GM18502 (cell line): Measurements from ENCODE around the gene STPG2.

Experiments
- ATAC-seq: cut with Tn5 transposase; IDR thresholded peaks from one replicate; pipeline ENCODE4 v1.9.1; 2021; ENCODE audit warnings: mild to moderate bottlenecking; ENCODE audit not compliant: unreplicated experiment, poor library complexity

The STPG2 gene

DNA sequence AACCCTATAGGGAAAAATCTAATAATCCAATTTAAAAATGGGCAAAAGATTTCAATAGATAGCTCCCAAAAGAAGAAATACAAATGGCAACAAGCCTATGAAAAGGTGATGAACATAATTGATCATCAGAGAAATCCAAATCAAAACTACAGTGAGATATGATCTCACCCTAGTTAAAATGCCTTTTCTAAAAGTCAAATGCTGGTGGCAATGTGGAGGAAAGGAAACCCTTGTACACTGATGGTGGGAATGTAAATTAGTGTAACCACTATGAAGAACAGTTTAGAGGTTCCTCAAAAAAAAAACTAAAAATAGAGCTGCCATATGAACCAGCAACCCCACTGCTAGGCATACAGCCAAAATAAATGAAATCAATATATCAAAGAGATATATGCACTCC lies 44.5 kb downstream of the STPG2 start:
- no peak for ATAC-seq

DNA sequence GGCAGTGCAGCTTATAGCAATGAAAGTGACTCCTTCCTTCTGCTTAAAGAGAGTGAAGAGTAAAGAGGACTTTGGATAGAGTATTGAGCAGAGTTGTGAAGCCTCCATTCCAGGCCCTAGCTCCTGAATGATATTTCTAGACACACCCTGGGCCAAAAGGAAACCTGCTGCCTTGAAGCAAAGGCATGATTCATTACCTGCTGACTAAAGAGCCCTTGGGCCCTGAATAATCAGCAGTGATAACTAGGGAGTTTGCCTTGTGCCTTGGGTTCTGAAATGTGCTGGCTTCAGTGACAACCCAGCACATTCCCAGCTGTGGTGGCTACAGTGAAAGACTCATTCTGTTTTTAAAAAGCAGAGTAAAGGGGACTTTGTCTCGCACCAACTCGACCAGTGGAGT lies 49.2 kb downstream of the STPG2 start:
- no peak for ATAC-seq

GRCh38 chr4:98093662-98094061 lies 49.6 kb downstream of the STPG2 start:
- no peak for ATAC-seq

DNA sequence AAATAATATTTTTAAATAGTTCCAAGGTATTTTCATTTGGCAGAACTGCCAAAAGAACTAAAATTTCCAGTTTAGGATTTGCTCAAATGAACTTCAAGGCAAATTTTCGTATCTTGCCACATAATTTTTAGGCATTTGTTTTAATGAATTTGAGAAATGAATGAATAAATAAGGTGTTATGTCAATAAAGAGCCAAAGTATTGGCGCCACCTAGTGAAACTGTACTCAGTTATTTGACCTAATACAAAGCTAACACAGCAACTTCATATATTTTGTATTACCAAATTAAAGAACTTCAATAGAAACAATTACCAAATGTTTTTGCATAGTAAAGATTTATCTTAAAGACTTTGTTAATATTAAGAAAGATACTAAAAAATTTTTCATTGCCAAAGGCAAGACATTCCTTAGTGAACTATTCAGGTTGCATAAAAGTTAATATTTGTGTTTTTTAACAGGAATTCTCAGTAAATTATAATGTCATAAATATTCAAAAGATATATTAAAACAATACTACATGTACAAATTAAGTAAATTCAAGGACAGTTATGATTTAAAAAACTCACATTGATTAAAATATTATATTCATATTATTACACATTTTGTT lies 50.3 kb downstream of the STPG2 start:
- no peak for ATAC-seq

DNA sequence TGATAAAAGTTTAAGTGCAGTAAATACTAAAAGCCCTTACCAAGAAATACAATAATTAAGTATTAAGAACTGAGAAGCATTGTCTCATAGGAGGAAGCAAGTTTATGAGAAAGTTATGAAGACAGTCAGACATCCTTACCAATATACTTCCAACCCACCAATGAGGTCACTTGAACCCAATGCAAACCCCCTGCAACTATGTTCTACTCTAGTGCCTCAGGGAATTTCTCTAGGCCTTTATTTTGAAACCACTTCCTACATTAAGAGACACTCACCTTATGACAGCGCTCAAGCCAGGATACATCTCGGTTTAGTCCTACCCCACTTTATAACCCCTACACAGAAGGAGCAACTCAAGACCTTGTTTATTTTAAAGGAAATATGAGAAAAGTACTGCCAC lies 61.3 kb downstream of the STPG2 start:
- ATAC-seq: no peak

GRCh38 chr4:98068495-98068894 lies 74.8 kb downstream of the STPG2 start:
- ATAC-seq: no peak

GRCh38 chr4:98055800-98056501 lies 87.3 kb downstream of the STPG2 start:
- no peak for ATAC-seq

- ATAC-seq: no peak
Observed at GRCh38 chr4:98046665-98047064, 96.6 kb downstream of the STPG2 start.

DNA sequence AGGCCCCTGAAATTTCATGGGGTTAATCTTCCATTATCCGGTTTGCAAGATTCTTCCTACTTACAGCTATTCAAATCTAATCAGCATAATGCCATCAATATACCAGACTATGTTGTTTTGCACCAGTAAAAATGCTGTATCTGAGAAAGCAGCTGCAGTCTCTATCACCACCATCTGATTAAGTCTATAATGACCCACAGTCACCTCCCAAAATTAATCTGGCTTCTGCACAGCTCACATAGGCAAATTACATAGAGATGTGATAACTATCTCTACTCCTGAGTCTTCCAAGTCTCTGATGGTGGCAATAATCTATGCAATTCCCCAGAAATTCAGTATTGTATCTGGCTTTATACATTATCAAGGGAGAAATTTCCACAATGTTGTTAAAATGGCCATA lies 113.2 kb downstream of the STPG2 start:
- no peak for ATAC-seq

GRCh38 chr4:98027827-98028226 lies 115.4 kb downstream of the STPG2 start:
- ATAC-seq: no peak

DNA sequence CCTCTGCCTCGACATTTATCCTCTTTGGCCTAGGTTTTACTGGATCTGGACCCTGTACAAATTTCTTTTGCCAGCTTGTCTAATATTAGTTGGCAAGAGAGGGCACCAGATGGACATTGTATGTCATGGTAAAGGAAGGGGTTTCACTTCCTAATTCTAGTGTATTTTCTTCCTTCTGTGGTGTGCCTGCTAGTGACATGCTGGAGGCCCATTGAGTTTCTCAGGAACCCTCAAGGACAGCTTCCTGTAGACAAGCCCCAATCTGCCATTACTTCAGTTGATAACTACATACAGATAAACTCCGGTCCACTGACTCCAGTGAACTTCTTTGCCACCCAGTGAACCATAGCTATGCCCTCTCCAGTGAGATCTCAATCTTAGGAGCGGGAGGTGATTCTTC lies 116.9 kb downstream of the STPG2 start:
- no peak for ATAC-seq

DNA sequence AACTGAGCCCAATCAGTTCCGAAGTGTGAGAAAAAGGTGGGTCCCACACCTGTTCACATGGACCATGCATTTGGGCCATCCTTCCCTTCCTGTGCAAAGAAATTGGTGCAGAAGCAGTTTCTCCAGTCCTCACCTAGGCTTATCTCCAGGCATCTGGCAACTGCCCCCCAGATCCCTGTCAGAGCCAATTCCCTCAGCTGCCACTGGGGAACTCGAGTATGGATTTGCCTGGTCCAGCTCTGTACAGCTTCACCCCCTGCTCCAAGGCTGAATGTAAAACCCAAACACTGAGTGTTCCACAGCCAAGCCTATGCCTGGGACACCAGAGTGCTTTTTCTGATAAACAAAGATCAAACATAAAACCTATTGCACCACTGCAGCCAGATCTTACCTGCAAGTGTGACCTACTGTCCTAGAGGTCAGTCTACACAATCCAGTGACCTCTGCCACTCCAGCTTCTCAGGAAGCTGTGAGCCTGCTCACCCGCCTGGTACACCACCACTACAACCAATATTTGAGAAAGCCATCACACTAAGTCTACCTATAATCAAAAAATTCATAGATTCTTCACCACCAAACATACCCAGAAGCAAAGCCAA lies 136.4 kb downstream of the STPG2 start:
- no peak for ATAC-seq

DNA sequence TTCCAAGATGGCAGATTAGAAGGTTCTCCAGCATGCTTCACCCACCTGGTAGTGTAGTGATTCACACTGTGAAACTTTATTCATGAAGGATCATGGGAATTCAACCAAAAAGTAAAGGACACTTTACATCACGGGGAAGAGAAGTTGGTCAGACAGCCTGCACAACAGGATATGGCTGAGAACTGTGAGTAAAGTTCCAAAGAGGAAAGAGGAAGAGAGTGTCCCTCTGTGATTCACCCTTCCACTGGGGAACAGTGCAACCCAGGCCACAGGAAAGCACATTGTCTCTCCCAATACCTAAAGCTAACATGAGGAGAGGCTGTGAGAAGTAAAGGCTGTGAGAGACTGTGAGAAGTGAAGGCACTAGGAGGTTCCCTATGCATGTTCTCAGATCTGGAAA lies 137.2 kb downstream of the STPG2 start:
- no peak for ATAC-seq

- no peak for ATAC-seq
Observed at GRCh38 chr4:98000940-98001339, 142.3 kb downstream of the STPG2 start.

DNA sequence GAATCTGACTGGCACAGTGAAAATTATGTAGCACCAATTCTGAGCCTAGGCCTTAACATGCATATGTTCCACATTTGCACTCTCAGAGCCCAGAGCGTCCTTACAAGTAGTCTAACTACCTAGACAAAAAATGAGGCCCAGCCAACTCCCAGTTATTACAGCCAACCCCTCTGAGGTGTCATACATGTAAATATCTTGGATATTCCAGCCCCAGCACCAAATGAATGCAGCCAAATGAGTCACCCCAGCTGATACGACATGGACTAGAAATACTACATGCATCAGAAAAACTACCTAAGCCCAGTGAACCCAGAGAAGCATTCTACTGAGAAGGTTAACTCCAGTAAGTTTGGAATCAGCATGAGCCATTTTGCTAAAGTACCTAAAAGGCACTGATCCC lies 145.1 kb downstream of the STPG2 start:
- ATAC-seq: no peak

- no peak for ATAC-seq
Observed at GRCh38 chr4:97994765-97995465, 148.4 kb downstream of the STPG2 start.

GRCh38 chr4:97990409-97990808 lies 152.9 kb downstream of the STPG2 start:
- no peak for ATAC-seq

DNA sequence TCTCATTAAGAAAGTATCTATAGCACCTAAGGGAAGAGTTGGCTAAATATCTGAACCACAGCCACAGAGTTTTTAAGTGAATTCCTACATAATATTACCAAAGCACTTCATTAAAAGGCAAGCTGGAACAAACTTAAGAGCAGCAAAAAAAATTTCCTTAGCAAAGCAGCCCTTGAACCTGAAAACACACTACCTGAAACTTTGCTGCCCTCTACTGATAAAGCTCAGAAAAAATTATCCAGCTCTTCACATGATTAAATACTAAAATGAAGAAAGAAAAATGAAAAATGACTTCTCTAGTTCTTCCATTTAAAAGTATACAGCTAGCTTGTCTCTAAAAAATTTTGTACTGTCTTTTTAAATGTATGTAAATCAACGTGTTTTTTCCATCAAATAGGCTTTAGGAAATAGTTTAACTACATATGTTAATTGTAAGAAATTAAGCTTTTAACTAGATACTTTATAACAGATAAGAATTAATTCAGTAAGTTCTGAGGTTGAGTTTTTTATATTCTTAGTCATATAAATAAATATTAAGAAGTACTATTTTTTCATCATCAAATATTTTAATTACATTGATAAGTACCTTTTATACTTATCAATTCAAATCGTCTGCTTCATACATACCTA lies 156.1 kb downstream of the STPG2 start:
- ATAC-seq: no peak

GRCh38 chr4:97984545-97985131 lies 158.6 kb downstream of the STPG2 start:
- ATAC-seq: no peak

DNA sequence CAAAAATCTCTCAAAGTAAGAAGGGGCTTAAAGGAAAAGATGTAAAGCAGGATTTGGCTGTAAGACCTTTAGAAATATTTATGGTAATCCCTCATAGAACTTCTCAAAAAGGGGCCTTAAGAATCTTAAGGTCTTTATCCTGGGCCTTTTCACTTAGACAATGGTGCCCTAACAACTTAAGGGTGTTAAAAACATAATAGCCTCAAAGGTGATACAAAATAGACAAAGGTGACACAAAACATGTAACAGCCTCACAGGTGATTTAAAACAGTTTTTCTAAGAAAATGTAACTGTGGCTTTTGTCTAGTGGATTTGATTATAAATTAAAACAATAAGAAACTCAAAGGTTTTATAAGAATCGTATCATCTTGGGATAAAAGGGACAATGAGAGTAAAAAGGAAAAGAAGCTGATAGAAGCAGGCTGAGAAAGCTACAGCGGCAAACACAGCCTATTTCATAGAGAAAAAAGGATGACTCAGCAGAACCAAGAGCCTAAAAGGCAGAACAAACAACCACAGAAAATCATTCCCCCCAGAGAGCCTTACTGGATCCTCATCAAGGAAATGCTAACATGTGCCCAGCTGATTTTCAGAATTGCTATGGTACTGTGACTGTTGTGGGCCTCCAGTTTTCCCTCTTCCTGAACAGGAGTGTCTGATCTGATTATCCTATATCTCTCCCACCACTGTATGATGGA lies 164.3 kb downstream of the STPG2 start:
- no peak for ATAC-seq
